OCI-LY7 (cell line): ENCODE data around the gene GALNT9. TPM values are rescaled to one million over a fixed set of nuclear protein-coding genes. Genes with fewer than 3 reads are reported as not detected.

Experiments
- BruUV-seq: library from RNA; stranded (reverse); fragments of 400-500 nt; replicated peaks from 2 replicates; lab custom pipeline; 2021; lab: Mats Ljungman, UMichigan
- CTCF ChIA-PET: fragments of 300-600 bp; sonication (Branson Sonifier 250); formaldehyde crosslinking; loops from one replicate; lab custom pipeline; 2022; ENCODE audit warnings: antibody characterized with exemption; ENCODE audit not compliant: unreplicated experiment; lab: Charles Lee
- POLR2A ChIA-PET: fragments of 300-600 bp; sonication (Branson Sonifier 250); formaldehyde crosslinking; loops from one replicate; lab custom pipeline; 2022; ENCODE audit warnings: antibody characterized with exemption; lab: Charles Lee
- DNase-seq: peaks from one replicate; pipeline ENCODE4 v3.0.0-alpha.2; 2015; ENCODE audit warnings: low spot score
- H2AFZ ChIP-seq: fragments of 200-600 bp; sonication (generic), shearing (Covaris generic); 2 replicates; pipeline ENCODE4 v1.6.1; 2014; ENCODE audit warnings: mild to moderate bottlenecking, antibody characterized with exemption, low read length, moderate library complexity
- H3K27ac ChIP-seq: fragments of 200-600 bp; sonication (generic); 2 replicates; pipeline ENCODE4 v1.5.1; 2014; ENCODE audit warnings: mixed run types, low read depth, mild to moderate bottlenecking, moderate library complexity, low read length, inconsistent platforms; ENCODE audit not compliant: poor library complexity, severe bottlenecking
- H3K36me3 ChIP-seq: fragments of 200-600 bp; sonication (generic); 2 replicates; pipeline ENCODE4 v1.6.1; 2014; ENCODE audit warnings: mild to moderate bottlenecking, antibody characterized with exemption, low read length, moderate library complexity, mixed read lengths; ENCODE audit not compliant: insufficient read depth
- H3K4me1 ChIP-seq: fragments of 200-600 bp; sonication (generic); 2 replicates; pipeline ENCODE4 v1.5.1; 2014; ENCODE audit warnings: mild to moderate bottlenecking, low read length; ENCODE audit not compliant: insufficient read depth, poor library complexity, severe bottlenecking
- H3K4me2 ChIP-seq: fragments of 200-600 bp; sonication (generic); 2 replicates; pipeline ENCODE4 v1.6.1; 2014; ENCODE audit warnings: mild to moderate bottlenecking, low read length
- H3K4me3 ChIP-seq: fragments of 200-600 bp; sonication (generic); 2 replicates; pipeline ENCODE4 v1.5.1; 2014; ENCODE audit warnings: mild to moderate bottlenecking, low read depth, low read length; ENCODE audit not compliant: poor library complexity, severe bottlenecking
- H3K79me2 ChIP-seq: fragments of 200-600 bp; sonication (generic); 2 replicates; pipeline ENCODE4 v1.6.1; 2016; ENCODE audit warnings: low read depth, mild to moderate bottlenecking, low read length, moderate library complexity, mixed read lengths; ENCODE audit not compliant: insufficient read depth
- H3K9me2 ChIP-seq: fragments of 200-600 bp; sonication (generic); 2 replicates; pipeline ENCODE4 v1.6.1; 2016; ENCODE audit warnings: mild to moderate bottlenecking, low read length, mixed read lengths; ENCODE audit not compliant: insufficient read depth
- H3K9me3 ChIP-seq: fragments of 200-600 bp; sonication (generic); 2 replicates; pipeline ENCODE4 v1.6.1; 2014; ENCODE audit warnings: mild to moderate bottlenecking, mixed run types, low read length, mixed read lengths
- H4K20me1 ChIP-seq: fragments of 200-600 bp; sonication (generic); 2 replicates; pipeline ENCODE4 v1.6.1; 2014; ENCODE audit warnings: mild to moderate bottlenecking, antibody characterized with exemption, low read length, moderate library complexity, mixed read lengths; ENCODE audit not compliant: insufficient read depth
- CTCF ChIP-seq: fragments of 200-600 bp; sonication (generic); conservative IDR thresholded peaks from 2 replicates; pipeline ENCODE4 v1.5.1; 2014; ENCODE audit warnings: mild to moderate bottlenecking, antibody characterized with exemption, low read length, moderate library complexity, mixed read lengths
- EZH2phosphoT487 ChIP-seq: fragments of 200-600 bp; sonication (generic); IDR thresholded peaks from 2 replicates; pipeline ENCODE4 v1.6.1; 2018; ENCODE audit warnings: low read depth, borderline replicate concordance, mild to moderate bottlenecking, mixed run types, antibody characterized with exemption, low read length, moderate library complexity, mixed read lengths
- intact Hi-C: fragments of 100-400 bp; cut with micrococcal nuclease; formaldehyde crosslinking; loops from one replicate; pipeline ENCODE4 v1.10.0; 2022; ENCODE audit not compliant: unreplicated experiment
- total RNA-seq, 2 experiments: library from RNA; depleted of rRNA in 1 of 2; stranded (reverse); fragments of >200 nt in 1 of 2; shearing (Covaris generic) in 1 of 2; gene quantifications; 2 replicates each; pipeline ENCODE4 v1.2.3, GENCODE V29; 2014 to 2022

GALNT9 gene
- total RNA-seq, 2 experiments from 2014 or later = 0.28 TPM; not detected in 1

DNA sequence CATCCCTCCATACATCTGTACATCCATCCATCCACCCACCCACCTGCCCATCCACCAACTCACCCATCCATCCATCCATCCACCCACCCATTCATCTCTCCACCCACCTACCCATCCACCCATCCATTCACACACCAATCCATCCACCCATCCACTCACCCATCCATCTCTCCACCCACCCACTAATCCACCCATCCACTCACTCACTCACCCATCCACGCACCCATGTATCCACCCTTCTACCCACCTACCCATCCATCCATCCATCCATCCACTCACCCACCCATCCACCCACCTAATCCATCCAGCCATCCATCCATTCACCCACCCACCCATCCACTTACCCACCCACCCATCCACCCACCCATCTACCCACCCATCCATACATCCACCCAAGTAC, 16.2 kb downstream of the GALNT9 start:
- no peaks in the 10 kb centered on the region for H3K9me2 ChIP-seq
- no peaks in the 10 kb centered on the region for H3K79me2 ChIP-seq
- H3K27ac ChIP-seq = no peak overlapping the region
- DNase-seq = no peak
- CTCF ChIA-PET = no interaction called here
- TF ChIP-seq EZH2phosphoT487 (no peak), CTCF (no peak)
- H3K4me1 ChIP-seq = no peaks in the 10 kb centered on the region
- no peak overlapping the region for H2AFZ ChIP-seq
- no peaks in the 10 kb centered on the region for H3K36me3 ChIP-seq
- no peaks in the 10 kb centered on the region for H3K9me3 ChIP-seq
- H3K4me2 ChIP-seq = no peak overlapping the region
- no peaks in the 10 kb centered on the region for H4K20me1 ChIP-seq
- POLR2A ChIA-PET = no interaction called here
- H3K4me3 ChIP-seq = no peak overlapping the region
- no TSS peak for BruUV-seq
- intact Hi-C loops = no loop called here

- H3K36me3 ChIP-seq = no peaks in the 10 kb centered on the region
- no peak for TF ChIP-seq EZH2phosphoT487
- TF ChIP-seq CTCF = no peak
- H3K79me2 ChIP-seq = no peaks in the 10 kb centered on the region
- no peak overlapping the region for H3K27ac ChIP-seq
- POLR2A ChIA-PET = no interaction called here
- CTCF ChIA-PET = no interaction called here
- H3K4me2 ChIP-seq = no peak overlapping the region
- intact Hi-C loops = no loop called here
- no peak overlapping the region for H3K4me3 ChIP-seq
- H3K4me1 ChIP-seq = no peaks in the 10 kb centered on the region
- no peaks in the 10 kb centered on the region for H3K9me2 ChIP-seq
- BruUV-seq = no TSS peak
- no peaks in the 10 kb centered on the region for H4K20me1 ChIP-seq
- no peak overlapping the region for H2AFZ ChIP-seq
- no peaks in the 10 kb centered on the region for H3K9me3 ChIP-seq
- DNase-seq = no peak
These were observed 16.9 kb downstream of the GALNT9 start for GRCh38 chr12:132312516-132312915.

DNA sequence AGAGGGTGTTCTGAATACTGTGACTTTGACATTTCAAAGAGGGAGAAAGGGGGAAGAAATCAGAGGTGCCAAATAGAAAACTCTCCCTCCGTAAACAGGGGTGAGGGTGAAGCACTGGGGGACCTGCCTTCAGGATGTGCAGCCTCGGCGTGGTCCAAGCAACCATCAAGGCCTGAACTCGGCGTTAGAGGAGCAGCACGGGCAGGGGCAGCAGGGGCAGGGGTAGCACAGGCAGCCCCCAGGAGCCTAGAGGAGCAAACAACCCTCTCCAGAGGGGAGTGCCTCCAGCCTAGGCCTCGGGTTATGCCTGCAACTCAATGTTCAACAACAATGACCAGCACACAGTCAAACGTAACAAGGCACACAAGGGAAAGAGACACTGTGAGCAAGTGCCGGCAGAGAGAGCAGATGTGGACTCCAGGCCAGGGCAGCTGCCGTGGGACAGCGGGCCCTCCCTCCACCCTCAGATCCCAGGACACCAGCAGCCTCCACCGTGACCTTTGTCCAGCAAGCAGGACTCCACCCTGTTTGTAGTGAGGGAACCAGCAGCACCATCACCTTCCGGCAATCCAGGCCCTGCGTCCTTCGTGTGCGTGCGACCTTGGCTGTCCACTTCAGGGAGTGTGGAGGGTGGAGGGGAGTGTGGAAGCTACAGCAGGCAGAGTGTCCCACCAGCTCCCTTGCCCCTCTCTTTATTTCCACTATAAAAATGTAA, 18.0 kb downstream of the GALNT9 start:
- intact Hi-C loops = no loop called here
- no peak overlapping the region for H2AFZ ChIP-seq
- no peak for DNase-seq
- H3K4me1 ChIP-seq = no peaks in the 10 kb centered on the region
- no peaks in the 10 kb centered on the region for H3K36me3 ChIP-seq
- no TSS peak for BruUV-seq
- POLR2A ChIA-PET = no interaction called here
- no peak for TF ChIP-seq EZH2phosphoT487
- TF ChIP-seq CTCF = no peak
- no peaks in the 10 kb centered on the region for H3K9me2 ChIP-seq
- CTCF ChIA-PET = no interaction called here
- H3K27ac ChIP-seq = no peak overlapping the region
- no peaks in the 10 kb centered on the region for H4K20me1 ChIP-seq
- H3K4me2 ChIP-seq = no peak overlapping the region
- H3K79me2 ChIP-seq = no peaks in the 10 kb centered on the region
- H3K4me3 ChIP-seq = no peak overlapping the region
- H3K9me3 ChIP-seq = no peaks in the 10 kb centered on the region
